ENCODE data around the gene PTGS1.

Gene PTGS1

GRCh38 chr9:122444041-122444733, 73.4 kb downstream of the PTGS1 start:
- POLR2A ChIA-PET: no interaction called here
- Histone ChIP-seq H3K4me1 (ENCODE audit: control insufficient read depth, insufficient read depth, low read length) (no peaks in the 10 kb centered on the region), H3K36me3 (ENCODE audit: control insufficient read depth in 2 of 2, insufficient read depth in 1 of 2, low read length in 2 of 2) (no peaks in the 10 kb centered on the region), H3K9me3 (ENCODE audit: control insufficient read depth, insufficient read depth, low read depth, low read length) (no peaks in the 10 kb centered on the region), H3K4me3 (ENCODE audit: low read depth, low read length) (no peak overlapping the region), H3K27ac (ENCODE audit: extremely low read depth, low read depth, low read length) (no peak overlapping the region)
- no peak for TF ChIP-seq ZNF19 (tag by site-specific recombination; IDR thresholded peaks at IDR 0.05; ENCODE audit: low read depth)
- no peak for TF ChIP-seq ZNF791 (tag by site-specific recombination; IDR thresholded peaks at IDR 0.05)
- TF ChIP-seq ZNF398 (tag by site-specific recombination; IDR thresholded peaks at IDR 0.05): no peak
- no peak for TF ChIP-seq ZNF354C (tag by site-specific recombination; IDR thresholded peaks at IDR 0.05; ENCODE audit: borderline replicate concordance, low read depth)
- TF ChIP-seq ZNF658 (tag by site-specific recombination; IDR thresholded peaks at IDR 0.05): no peak
- no peak for TF ChIP-seq TCF7L2 (IDR thresholded peaks at IDR 0.05; ENCODE audit: borderline replicate concordance, low read depth, low read length)
- TF ChIP-seq ZNF350 (tag by site-specific recombination; IDR thresholded peaks at IDR 0.05): no peak
- TF ChIP-seq ZSCAN18 (tag by site-specific recombination; IDR thresholded peaks at IDR 0.05): no peak
- TF ChIP-seq ZNF394 (tag by site-specific recombination; IDR thresholded peaks at IDR 0.05; ENCODE audit: borderline replicate concordance): no peak
- no peak for TF ChIP-seq ZFP41 (tag by site-specific recombination; IDR thresholded peaks at IDR 0.05; ENCODE audit: borderline replicate concordance)
- TF ChIP-seq ZBTB49 (tag by site-specific recombination; IDR thresholded peaks at IDR 0.05; ENCODE audit: low read depth): no peak
- no peak for TF ChIP-seq ZNF366 (tag by site-specific recombination; conservative IDR thresholded peaks at IDR 0.05)
- TF ChIP-seq ZNF132 (tag by site-specific recombination; IDR thresholded peaks at IDR 0.05; ENCODE audit: borderline replicate concordance): no peak
- no peak for TF ChIP-seq ZNF302 (tag by site-specific recombination; IDR thresholded peaks at IDR 0.05; ENCODE audit: low read depth)
- TF ChIP-seq ZNF558 (tag by site-specific recombination; IDR thresholded peaks at IDR 0.05): no peak
- no peak for TF ChIP-seq GLIS1 (tag by site-specific recombination; IDR thresholded peaks at IDR 0.05)
- TF ChIP-seq GLIS2 (tag by site-specific recombination; IDR thresholded peaks at IDR 0.05): no peak
- no peak for TF ChIP-seq ZNF248 (tag by site-specific recombination; IDR thresholded peaks at IDR 0.05)
- no peak for TF ChIP-seq TSHZ1 (tag by site-specific recombination; IDR thresholded peaks at IDR 0.05; ENCODE audit: borderline replicate concordance)
- no peak for TF ChIP-seq PRDM1 (tag by site-specific recombination; IDR thresholded peaks at IDR 0.05)
- CTCF ChIA-PET: interaction anchor here (0.6 kb wide), 1 partner anchor 14 kb away, joined by 4 read pairs; no protein-coding TSS in a partner anchor
